SKM-1 treated with dmso at 0.1 percent for 144 hours (cell line): ENCODE results near the gene LRRC49.

ENCODE experiments used
- DNase-seq: peaks from one replicate; lab custom pipeline; 2025; ENCODE audit not compliant: unreplicated experiment; lab: John Stamatoyannopoulos, UW

Gene LRRC49

DNA sequence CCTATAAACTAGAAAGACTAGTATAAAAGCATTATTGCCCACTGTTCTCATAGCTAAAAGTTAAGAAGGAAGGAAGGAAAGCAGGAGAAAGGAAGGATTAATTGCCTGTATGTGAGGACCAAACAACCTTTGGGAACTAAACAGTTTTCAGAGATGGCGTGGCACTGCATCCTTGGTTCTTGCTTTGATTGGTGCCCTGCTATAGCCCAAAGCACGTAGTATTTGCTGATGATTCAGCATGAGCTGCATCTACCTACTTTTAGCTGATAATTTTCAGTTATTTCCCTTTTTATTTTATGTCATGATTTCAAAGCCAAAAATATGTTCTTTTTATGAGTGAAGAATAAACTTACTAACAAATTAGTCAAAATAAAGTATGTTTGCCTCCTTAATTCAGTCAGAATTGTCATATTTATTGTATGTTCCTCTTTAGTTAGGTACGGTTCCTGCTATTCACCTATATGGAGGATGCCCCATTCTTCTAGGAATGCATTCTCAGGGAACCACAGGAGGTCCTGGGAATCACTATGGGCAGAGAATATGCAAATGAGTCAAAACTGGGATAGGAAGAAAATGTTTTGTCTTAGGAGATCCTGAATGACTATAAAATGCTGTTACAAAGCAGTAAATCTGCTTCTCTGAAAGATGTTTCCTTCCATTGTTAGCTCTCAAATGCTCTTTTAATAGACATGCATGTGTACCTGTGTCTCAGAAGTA is 157.2 kb downstream of the LRRC49 start:
- no peak for DNase-seq

GRCh38 chr15:71050461-71050860 is 157.8 kb downstream of the LRRC49 start:
- DNase-seq = no peak

- no peak for DNase-seq
These were observed 158.9 kb downstream of the LRRC49 start for GRCh38 chr15:71051539-71051938.

DNA sequence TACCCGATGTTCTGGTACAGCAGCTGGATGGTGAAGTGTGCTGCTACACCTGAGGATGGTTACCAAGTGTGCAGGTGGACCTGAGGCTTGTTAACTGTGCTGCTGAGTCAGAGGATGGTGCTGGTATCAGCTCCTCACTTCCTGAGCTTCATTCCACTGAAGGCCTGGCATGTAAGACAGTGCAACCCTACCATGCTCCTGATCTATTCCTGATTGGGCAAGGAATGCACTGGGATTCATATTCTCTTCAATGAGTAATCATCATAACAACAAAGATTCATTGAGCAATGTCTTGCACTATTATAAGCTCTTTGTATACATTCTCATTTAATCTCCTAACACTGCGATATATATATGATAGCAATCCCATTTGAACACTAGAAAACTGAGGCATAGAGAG is 159.7 kb downstream of the LRRC49 start:
- no peak for DNase-seq

DNA sequence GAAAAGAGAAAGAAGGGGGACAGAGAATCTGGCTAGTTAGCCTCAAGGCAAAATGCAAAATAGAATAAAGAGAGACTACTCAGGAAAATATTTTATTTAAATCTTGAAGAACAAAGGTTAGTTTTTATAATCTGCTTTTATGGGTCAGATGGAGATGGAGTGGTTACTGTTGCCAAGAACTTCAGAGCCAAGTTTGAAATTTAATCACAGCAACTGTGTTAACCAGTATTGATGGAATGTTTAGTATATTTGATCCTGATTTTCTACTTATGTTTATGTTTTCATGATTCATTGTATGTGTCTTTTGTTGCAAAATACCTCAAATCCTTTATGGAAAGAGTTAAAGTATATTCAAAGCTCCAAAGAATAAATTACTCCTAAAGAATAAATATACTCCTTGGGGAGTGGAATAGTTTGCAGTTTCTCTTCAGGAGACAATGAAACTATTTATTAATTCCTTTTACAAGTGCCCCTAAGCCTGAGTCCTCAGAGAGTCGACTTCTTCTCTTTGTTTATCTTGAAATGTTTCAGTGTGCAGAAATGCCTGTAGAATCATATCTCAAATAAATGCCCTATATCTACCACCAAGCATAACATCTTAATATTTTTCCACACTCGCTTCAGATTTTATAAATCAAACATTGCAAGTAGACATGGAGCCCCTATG is 161.8 kb downstream of the LRRC49 start:
- no peak for DNase-seq

DNA sequence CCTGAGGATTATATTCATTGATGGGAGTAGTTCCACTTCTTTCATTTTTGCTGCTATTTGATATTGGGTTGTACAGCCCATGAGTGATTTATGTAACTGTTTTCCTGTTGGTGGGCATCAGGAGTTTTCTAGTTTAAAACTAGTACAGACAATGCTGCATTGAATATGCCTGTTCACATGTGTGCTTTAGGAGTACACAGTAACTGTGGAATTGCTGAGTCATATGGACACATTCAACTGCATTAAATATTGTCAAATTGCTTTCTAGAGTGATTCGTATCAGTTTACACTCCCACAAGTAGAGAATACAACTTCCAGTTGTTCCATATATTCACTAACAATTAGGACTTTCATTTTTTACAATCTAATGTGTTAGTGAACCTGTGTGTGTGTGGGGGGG is 162.8 kb downstream of the LRRC49 start:
- no peak for DNase-seq

DNA sequence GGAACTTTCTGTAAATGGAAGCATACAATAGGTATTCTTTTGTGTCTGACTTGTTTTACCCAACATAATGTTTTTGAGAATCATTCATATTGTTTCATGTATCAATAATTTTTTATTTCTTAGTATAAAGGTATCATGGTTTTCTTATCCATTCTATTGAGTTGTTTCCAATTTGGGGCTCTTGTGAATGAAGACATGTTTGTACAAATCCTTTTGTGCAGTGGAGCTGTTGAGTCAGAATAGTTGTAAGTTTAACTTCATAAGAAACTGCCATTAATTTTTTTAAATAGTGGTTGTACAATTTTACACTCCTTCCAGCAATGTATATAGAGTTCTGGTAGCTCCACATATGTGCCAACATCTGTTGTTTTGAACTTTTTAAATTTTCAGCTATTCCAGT is 163.5 kb downstream of the LRRC49 start:
- DNase-seq = no peak

DNA sequence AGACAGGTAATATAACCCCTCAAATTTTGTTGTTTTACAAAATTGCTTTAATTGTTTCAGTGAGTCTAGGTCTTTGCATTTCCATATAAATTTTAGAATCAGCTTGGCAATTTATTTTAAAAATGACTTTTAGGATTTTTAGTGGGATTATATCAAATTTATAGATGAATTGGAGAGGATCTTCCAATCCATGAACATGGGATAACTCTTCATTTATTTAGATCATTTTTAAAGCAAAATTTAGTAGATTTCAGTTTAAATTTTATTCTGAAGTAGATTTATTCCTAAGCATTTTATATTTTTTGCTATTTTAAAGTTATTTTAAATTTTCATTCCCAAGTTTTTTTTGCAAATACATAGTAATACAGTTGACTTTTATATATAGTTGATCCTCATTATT is 164.5 kb downstream of the LRRC49 start:
- DNase-seq = no peak

- DNase-seq = no peak
These were observed 165.0 kb downstream of the LRRC49 start for GRCh38 chr15:71057581-71057980.

DNA sequence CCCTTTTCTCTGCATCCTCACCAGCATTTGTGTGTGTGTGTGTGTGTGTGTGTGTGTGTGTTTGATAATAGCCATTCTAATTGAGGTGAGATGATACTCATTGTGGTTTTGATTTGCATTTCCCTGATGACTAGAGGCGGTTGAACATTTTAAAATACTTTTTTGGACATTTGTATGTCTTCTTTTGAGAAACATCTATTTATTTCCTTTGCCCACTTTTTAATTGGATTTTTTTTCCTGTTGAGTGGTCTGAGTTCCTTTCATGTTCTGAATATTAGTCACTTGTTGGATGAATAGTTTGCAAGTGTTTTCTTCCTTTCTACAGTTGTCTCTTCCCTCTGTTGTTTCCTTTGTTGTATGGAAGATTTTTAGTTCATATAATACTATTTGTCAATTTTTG is 168.4 kb downstream of the LRRC49 start:
- no peak for DNase-seq

GRCh38 chr15:71066983-71067382 is 174.4 kb downstream of the LRRC49 start:
- no peak for DNase-seq

DNA sequence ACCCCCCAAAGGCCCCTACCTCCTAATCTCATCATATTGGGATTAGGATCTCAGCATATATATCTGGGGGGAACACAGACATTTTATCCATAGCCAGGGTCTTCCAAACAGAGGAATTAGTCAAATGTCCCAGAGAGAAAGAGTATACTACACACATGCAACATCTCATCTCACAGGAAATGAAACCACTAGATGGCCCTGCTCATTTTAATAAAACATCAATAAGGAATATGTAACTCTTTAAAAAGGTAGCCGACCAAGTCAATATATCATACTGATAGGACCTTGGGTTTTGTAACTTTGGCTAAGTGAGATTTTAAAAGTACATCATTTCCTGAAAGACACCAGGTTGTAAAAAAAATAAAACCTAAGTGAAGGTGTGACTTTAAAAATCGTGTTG is 177.1 kb downstream of the LRRC49 start:
- DNase-seq = no peak

DNA sequence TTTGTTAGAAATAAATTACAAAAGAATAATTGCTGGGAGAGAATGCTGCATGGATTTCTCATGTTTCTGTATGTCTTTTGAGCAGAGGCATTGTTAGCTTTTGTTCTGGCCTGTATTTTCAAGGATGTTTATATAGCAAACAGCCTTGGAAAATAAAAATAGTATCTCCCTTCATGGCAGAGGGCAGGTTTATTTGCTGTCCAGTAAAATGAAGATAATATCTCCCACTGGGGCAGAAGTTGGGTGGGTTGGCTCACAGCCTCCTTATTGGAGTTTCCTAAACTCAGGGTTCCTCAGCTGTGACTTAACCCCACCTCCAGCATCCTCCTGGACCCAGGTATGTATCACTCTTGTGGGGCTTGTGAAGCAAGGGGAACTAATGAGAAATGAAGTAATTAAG is 178.9 kb downstream of the LRRC49 start:
- DNase-seq = no peak

DNA sequence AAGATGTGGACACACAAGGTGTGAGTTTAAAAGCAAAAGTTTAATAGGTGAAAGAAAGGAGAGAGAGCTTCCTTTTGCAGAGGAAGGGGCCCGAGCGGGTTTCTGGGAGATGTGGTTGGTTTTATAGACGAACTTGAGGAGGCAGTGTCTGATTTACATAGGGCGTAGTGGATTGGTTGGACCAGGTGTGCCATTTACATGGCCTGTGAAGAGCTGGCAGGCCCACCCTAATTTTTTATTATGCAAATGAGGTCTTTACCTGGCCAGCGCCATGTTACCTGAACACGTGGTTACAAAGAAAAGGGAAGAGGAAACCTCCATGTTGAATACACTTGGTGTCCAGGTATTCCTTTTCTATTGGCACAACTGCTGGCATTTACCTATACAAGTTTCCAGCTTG is 179.8 kb downstream of the LRRC49 start:
- DNase-seq = no peak

DNA sequence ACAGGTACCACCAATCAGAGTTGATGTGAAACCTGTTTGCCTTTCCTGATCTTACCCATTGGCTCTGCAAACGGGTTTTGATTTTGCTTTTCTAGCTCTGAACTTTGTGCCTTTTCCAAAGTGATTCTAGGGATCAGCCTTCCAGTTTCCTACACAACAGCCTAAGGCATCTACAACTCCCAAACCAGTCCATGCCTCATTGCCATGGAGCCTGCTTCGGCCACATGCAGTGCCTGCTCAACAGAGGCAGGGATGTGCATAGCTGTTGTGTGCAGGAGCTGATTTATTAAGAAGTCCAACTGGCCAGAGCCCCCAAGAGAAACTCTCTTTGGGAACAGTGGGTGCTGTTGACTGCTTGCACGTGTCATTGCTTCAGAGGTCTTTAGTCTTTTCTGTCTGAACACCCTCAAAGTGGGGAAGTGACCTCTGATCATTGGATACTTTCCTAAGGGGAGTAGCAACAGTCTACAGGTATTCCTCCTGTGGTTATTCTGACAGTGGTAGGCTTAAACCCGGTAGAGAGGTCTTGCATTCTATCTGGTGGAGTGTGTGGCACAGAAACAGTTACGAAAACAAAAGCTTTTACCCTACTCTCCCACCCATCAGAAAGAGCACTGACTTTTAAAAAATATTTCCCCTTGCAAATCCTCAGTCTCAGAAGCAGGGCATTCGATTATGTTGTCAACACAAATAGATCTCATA is 186.0 kb downstream of the LRRC49 start:
- DNase-seq = no peak

DNA sequence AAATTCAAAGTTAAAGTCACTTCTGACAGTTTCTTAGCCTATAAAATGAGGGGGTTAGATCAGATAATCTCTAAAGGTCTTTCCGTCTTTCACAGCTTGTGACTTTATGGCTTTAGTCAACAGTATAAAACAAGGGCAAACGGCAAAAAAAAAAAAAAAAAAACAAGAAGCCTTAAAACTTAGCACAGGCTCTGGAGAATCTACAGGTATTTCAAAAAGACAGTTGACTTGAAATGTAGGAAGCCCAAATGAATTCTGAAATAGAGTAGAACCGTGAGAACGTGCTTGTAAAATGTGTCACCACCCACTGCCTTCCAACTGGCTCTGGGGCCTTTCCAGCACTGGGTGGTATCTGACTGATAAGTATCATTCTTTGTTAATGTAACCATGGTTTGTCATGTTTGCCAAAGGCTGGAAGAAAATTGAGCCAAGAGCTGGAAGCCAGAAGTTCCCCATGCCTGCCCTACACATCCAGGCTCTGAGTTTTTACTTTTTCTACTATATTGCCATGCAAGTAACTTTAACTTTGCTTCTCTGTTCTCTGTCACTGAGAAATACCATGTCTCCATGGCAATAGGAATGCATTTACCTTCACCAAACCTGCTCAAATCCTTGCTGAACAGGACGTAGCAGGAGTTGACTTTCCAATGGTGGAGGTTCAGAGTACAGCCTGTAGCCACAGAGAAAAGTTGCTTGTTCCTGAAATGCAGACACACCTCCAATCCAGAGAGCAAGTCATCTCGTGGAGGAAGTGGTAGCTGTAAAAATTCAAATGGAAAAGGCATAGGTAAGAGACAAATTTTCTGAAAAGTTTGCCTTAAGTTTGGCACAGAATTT is 186.8 kb downstream of the LRRC49 start:
- no peak for DNase-seq

GRCh38 chr15:71080166-71080565 is 187.5 kb downstream of the LRRC49 start:
- no peak for DNase-seq

- no peak for DNase-seq
These were observed 188.1 kb downstream of the LRRC49 start for GRCh38 chr15:71080705-71081104.

GRCh38 chr15:71082803-71083202 is 190.2 kb downstream of the LRRC49 start:
- no peak for DNase-seq

DNA sequence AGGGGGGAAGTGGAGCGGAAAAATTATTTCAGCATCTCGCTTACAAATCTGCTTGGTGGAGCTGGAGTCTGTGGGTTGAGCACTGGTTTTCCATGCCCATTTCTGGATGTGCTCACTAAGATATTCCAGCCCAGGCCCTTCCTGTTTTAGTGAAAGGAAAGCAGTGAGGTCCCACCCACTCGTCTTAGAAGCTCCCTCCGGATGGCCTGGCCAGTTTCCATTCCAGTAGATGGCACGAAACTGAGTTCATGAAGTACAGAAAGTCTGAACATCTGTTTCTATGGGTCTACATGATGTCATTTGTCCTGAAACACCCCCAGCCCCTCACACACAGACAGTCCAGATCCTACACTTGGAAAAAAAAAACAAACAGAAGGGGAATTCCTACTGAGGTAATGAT is 190.7 kb downstream of the LRRC49 start:
- no peak for DNase-seq

DNA sequence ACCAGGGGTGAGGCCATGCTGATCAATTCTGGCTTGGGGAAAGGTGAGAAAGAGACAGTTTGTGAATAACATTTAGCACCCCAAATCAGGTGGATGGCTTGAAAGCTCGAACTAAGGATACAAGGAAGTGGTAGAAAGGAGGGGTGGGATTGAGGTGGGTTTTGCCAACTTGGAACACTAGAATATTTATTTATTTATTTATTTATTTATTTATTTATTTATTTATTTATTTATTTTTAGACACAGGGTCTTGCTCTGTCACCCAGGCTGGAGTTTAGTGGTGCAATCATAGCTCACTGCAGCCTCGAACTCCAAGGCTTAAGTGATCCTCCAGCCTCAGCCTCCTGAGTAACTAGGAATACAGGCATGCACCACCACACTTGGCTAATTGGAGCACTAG is 191.6 kb downstream of the LRRC49 start:
- no peak for DNase-seq
